ENCODE results near the gene PTPRH.
A peak's percentile ranks its signal among the peaks of the same experiment; 100 is the strongest.
"Not testable (repeated sequence)": the region's sequence is repeated elsewhere in the genome, so short reads cannot be mapped to it uniquely, and the experiment has no call there.

PTPRH gene

DNA sequence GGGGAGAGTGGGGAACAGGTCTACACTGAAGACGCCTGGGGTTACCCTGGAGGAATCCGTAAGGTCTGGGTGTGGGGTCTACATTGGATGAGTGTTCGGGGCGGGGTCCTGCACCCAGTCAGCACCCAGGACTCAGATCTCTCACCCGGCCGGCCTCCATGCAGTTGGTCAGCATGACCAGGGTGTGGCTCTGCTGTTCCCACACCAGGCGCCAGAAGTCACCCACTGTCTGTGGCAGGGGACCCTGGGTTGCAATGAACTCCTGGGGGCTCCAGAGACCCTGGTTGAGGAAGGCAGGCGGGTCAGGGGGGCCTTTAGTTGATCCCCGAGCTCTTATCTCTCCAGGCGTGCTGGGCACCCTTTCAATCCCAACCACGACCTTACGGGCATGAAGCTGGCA is 23.2 kb downstream of the PTPRH start:
- DNase-seq (ENCODE audit: low read depth) = no peak

DNA sequence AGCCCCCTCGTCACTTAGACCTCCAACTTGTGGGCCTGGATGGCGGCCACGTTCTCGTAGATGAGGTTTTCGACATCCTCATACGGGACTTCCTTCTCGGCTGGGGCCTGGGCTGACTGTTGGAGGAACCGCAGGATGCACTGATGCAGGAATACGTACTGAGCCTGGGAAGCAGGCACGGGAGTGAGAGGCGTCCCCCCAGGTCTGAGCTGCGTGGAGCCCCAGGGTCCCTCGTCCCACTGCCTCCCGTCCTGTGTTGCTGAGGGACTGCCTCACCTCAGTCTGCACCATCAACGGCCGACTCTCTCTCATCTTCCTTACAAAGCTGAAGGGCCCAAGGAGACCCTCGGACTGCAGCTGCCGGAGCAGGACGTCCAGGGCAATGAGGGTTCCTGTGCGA is 27.6 kb downstream of the PTPRH start:
- DNase-seq (ENCODE audit: low read depth) = no peak

DNA sequence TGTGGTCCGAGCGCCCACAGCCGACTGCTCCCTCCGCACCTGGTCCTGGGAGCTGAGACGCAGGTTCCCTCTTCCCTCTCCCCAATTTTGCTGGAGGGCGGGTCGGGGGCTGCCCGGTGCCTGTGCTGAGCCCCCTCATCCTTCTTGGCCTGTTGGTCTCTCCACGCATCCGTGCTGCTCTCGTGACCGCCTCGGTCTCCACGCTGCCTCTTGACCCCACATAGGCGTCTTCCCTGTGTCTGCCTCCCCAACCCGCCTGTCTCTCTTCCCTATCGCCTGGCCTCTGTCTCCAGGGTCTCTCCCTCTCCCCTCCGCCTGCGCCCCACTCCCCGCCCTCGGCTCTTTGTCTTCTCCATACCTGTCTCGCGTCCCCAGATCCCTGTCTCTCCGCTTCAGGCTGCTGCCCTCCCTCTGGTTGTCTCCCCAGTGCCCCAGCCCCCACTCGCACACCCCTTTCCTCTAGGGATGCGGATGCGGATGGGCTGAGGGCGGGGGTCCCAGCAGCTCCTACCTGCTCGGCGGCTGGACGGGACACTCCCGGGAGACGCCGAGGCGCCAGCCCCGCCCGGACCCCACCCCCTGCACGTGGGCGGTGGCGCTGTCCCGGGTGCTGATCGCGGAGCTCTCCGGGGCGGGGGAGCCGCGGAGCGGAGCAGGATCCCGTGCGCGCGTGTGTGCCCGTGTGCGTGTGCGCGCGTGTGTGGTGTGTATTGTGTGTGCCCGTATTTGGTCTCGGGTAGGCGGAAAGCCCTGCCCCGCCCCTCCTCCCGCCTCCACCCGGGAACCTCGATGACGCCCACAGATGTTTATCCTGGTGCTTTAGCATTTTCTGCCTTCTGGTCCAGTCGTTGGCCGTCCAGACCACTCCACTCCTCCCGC is 29.5 kb downstream of the PTPRH start, which contains the start of gene SYT5:
Gene SYT5, minus strand, starts transcription at position 684 of the 879 bp plus-strand sequence. CDS start 1,248 bp downstream, outside the sequence.
- DNase-seq (ENCODE audit: low read depth) = peak; percentile 55

DNA sequence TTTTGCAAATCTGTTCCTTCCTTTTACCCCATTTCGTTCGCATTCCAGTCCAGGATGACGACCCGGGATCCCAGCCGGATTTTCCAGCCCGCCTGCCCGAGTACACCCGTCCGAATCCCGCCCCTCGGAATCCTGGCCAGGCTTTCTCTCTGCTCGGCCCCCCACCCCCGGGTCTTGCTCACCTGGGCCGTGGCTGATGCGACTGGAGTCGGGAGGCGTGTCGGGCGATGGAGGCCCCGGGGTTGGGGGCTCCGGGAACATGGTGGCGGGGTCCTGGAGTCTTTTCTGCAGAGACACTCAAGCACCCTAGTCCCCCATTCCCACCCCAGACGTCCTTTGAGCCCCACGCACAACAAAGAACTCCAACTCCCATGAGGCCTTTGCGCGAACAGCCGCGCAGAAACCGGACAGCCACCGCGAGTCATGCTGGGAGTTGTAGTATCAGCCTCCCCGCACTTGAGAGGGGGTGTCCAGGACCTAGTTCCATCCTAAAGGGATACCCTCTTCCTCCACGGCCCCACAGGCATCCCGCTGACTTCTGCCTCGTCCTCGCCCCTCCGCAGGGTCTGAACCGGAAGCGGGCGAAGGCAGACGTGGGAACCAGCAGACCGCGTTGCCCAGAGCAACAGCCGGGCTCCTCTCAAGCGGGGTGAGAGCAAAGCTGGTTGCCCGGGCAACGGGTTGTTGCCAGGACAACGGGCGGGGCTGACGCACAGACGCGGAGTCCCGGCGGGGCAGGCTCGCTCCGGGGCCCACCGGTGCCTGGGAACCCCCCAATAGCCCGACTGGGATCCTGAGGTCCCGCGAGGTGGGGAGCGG is 30.3 kb downstream of the PTPRH start:
- peak; percentile 85 for DNase-seq (ENCODE audit: low read depth)

DNA sequence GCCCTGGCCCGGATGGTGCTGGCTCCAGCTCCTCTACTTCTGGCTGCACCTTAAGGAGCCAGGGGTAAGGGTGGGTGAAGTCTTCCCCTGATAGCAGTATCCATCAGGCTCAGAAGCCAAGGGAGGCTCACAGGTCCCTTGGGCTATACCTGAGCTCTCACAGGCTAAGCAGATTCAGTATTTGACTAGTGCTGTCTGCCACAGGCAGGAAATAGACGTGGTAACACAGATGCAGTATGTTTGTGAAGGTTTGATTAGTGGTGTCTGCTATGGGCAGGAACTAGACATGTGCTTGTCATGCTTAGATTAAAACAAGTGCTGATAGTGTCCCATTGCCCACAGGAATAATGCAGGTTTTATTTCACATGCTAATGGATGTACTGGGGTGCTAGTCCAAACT is 33.2 kb downstream of the PTPRH start:
- no peak for DNase-seq (ENCODE audit: low read depth)

DNA sequence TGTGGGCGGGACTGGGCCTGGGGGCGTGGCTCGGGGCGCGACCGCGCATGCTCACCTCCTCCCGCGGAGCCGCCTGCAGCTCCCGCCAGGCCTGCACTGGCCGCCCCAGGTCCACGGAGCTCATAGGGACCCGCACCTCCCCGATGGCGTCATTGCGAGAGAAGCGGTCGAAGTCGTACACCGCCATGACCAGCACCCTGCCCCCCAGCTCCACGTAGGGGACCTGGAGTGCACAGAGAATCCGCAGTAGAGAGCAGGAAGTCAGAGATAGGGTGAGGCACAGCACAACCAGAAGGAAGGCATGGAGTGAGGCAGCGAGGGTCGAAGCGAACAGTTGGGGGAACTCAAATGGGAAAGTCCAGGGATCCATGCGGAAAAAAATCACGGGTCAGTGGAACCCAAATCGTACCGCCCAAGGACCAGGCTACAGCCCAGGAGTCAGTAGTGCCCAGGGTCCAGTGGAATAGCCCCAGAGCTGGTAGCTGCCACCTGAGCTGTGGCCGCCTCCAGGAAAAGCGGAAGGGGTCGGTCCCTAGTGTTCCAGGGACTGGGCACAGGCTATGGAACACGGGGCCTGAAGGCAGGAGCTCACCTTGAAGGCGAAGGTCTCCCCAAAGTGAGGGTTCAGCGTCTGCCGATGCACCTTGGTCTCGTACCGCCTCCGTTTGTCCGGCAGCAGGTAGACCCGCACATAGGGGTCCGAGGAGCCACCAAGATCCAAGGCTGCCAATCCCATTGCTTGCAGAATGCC is 34.0 kb downstream of the PTPRH start:
- DNase-seq (ENCODE audit: low read depth) = no peak

DNA sequence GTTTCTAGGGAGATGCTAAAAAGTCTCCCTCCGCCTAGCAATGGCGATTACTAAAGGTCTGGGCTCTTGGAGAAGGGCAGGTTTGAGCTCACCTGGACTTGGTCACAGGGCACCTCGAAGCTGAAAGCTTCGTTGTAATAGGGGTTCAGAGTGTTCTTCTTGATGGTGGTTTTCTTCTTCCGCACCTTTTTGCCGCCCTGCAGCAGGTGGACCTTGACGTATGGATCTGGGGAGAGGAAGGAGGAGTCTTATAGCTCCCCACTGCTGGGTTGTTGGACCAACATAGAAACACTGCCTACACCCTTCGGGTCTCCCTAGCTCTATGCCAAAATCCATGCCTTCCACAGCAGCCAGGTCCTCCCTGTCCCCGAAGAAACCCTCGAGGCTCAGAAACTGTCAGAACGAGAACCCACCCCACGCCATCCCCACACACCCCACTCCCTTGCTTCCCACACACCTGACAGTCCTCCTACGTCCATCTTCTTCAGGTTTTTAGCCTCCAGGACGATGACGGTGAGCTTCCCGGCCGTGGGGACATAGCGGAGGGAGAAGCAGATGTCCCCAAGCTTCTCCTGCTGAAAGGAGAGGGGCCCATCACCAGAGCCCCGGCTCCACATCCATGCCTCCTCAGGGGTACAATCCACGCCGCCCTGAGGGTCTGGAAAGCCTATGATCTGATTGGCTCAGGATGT is 34.7 kb downstream of the PTPRH start:
- no peak for DNase-seq (ENCODE audit: low read depth)

DNA sequence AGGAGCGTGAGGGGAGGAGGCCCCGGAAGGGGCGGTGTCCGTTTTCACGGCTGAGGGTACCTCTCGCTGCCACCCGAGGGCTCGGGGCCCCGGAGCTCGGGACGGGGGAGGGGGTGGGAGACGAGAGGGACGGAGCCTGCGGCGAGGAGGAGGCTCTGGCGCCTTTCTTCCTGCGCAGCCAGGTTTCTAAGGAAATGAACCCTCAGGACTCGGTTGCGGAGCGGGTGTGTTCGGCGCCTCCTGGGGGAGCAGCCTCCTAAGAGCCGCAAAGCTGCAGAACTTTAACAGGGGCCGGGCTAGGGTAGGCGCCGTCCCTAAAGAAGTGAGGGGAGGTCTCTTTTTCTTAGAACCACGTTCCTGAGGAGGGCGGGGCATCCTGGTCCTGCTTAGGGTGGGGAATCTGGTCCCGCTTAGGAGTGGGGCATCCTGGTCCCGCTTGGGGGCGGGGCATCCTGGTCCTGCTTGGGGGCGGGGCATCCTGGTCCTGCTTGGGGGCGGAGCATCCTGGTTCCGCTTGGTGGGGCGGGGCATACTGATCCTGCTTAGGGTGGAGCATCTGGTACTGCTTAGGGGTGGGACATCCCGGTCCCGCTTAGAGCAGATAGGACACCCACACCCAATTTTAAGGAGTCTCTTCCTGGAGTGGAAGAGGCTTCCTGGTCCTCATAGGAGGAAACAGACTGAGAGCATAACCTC is 35.4 kb downstream of the PTPRH start:
- DNase-seq (ENCODE audit: low read depth) = peak; percentile 39

DNA sequence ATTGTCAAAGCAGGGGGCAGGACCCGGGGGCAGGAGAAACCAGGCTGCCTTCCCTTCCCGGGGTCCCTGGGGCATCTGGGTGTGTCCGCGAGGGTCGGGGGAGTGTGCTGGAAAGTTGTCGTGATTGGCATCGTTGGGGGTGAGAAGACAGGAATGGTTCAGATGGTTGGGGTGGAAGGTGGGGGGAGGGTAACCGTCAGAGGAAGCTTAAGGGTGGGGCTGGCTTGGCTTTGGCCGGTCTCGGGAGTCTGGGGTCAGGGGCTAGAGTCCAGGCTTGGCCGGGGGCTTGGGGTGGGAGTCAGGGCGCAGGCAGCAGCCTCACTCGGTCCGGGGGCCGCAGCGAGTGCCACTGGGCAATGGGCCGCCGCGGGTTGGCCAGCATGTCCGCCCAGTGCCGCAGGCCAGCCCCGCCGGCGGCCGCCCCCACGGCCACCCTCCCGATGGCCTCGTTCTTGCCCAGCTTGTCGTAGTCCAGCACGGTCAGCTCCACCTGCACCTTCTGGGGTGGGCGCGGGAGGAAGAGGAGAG is 36.1 kb downstream of the PTPRH start:
- DNase-seq (ENCODE audit: low read depth) = no peak

DNA sequence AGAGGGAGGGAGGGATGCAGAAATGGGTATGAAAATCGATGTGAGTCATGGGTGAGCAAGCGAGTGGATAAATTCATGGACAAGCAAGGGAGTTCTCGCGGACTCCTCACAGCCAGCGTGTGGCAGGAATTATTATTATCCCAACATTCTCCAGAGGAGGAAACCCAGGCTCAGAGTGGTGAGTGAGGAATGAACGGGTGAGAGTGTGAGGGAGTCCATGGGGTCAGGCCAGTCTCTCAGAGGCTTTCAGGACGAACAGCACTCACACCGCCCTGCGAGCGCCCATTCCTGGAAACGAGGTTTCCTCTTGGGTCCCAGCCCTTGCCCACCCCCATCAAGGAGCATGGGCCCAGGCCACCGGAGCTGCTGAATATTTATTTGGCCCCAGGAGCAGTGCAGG is 36.6 kb downstream of the PTPRH start:
- no peak for DNase-seq (ENCODE audit: low read depth)

DNA sequence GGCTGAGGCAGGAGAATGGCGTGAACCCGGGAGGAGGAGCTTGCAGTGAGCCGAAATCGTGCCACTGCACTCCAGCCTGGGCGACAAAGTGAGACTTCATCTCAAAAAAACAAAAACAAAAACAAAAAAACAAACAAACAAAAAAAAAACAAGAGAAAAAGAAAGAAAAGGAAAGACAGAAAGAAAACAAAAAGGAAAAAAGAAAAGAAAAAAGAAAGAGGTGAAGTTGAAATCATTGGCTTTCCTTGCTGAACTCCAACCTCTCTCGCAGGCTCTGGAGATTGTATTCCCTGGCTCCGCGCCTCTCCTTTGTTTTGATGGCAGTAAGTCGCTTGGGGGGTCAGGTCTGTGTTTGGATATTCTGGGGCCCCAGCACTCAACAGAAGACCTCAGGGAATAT is 37.0 kb downstream of the PTPRH start:
- not testable (repeated sequence) for DNase-seq (ENCODE audit: low read depth)

DNA sequence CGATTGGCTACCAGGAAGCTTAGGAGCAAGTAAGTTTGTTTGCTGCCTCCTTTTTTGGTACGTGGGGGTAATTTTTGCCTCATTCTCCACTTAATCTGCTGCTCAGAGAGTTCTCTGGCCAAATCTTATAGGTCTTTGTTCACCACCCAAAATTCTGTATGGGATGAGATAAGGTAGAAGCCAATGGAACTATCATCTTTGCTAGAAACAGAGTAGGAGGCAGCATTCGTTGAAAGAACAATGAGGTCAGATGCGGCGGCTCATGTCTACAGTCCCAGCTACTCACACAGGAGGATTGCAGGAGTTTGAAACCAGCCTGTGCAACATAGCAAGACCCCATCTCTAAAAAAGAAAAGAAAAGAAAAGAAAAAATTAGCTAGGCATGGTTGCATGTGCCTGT is 37.9 kb downstream of the PTPRH start:
- no peak for DNase-seq (ENCODE audit: low read depth)

DNA sequence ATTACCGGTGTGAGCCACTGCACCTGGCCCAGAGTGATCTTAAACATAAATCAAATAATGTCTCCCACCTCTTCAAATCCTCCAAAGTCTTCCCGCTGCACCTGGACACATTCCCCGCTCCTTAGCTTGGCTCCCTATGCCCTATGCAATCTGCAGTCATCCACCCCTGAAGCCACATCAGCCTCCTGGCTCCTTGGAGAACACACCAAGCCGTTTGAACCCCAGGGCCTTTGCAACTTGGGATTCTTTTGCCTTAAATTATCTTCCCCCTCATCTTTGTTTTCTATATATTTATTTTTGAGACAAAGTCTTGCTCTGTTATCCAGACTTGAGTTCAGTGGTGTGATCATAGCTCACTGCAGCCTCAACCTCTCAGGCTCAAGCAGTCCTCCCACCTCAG is 40.2 kb downstream of the PTPRH start:
- DNase-seq (ENCODE audit: low read depth) = no peak

DNA sequence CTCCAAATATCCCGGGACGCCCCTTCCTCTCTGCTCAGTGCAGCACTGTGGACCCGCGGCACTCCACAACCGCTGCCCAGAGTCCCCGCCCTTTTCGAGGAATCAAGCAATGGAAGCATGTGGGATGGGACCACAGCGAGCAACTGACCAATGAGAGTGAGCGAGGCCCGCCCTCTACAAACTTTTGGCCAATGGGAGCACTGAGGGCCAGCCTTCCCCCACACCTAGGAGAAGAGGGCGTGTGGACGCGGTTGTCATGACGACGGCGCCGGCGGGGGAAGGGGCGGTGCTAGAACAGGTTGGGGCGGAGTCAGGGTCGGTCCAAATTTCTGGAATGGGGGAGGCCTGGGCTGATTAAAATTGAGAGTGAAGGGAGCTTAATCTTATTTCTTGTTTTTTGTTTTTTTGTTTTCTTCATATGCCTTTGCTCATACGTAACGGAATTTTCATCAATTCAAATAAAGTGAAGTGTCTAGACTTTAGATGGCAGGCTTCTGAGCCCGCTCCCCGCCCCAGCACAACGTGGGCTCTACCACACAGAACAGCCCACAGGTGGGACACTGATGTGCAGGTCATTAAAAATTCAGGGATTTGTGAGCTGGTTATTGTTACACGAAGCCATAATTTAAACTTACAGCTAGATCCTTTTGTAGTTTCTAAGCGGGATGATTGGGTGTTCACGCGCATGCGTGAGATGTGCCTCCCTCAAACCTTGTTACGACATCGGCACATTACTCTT is 42.6 kb downstream of the PTPRH start, which contains the start of gene DNAAF3:
Gene DNAAF3, minus strand, starts transcription at position 84 of the 739 bp plus-strand sequence. CDS start 200 bp downstream, outside the sequence.
- peak; percentile 64 for DNase-seq (ENCODE audit: low read depth)

DNA sequence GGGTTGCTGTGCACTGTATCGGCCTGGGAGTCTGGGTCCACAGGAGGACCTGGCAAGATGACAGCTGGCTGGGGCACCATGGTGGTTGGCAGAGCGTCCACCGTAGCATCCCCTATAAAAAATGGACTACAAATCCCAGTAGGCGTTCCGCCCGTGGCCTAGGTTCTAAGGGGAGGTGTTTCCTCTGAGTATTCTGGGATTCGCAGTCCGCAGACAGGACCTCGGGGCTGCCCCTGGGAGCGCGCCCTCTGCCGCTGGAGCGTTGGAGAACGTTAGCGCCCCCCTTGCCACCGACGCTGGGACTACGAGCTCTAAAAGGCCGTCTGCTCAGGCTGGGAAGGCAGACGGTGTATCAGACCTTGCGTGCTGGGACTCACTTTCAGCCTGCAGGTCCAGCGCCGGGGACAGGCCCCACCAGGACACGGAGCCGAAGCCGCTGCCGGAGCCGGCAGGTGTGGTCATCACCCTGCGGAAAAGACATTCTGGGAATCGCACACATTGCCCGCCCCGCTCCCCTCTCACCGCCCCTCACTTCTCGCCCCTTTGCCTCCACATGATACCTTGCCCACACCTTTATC is 43.3 kb downstream of the PTPRH start:
- peak; percentile 30 for DNase-seq (ENCODE audit: low read depth)

DNA sequence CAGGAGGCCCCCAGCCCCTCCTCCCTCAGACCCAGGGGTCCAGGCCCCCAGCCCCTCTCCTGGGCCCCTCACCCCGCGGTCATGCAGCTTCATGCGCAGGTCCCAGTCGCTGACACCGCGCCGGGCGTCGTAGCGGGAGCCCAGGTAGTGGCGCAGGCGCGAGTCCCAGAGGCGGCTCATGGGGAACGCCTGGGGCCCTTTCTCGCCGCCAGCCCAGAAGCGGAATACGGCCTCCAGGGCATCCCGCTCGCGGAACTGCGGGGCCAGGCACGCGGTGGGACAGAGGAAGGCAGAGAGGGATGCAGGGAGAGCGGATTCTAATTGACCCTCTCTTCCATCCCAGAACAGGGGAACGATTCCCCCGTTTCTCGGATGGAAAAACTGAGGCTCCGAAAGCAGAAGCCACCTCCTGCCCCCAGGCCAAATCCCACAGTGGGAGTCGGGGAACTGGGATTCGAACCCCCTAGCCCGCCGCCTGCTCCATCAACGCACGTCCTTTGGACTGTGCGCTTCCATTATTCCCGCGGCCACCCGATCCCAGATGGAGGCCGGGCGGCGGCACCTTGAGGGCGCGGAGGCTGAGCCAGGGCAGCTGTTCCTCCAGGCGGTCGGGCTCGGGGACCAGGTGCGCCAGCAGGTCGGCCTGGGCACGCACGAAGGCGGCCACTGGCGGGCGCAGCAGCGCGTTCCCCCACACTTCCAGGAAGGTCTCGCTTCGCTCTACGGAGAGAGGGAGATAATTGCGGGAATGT is 47.6 kb downstream of the PTPRH start:
- no peak for DNase-seq (ENCODE audit: low read depth)

DNA sequence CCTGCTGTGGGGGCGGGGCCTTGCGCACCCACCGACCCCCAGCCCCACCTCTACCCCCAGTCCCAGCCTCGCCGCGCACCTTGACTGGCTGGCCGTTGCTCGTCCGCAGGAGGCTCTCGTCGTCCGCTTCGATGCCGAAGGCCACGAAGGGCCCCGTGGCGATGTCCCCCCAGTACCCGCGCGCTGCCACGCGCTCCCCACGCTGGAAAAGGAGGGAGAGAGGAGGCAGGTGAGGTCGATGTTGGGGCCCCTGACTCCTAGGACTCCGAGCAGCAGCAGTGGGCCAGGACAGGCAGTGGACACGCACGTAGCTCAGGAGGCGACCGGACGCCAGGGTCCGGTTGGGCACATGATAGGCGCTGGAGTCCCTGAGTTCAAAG is 48.3 kb downstream of the PTPRH start:
- DNase-seq (ENCODE audit: low read depth) = no peak

DNA sequence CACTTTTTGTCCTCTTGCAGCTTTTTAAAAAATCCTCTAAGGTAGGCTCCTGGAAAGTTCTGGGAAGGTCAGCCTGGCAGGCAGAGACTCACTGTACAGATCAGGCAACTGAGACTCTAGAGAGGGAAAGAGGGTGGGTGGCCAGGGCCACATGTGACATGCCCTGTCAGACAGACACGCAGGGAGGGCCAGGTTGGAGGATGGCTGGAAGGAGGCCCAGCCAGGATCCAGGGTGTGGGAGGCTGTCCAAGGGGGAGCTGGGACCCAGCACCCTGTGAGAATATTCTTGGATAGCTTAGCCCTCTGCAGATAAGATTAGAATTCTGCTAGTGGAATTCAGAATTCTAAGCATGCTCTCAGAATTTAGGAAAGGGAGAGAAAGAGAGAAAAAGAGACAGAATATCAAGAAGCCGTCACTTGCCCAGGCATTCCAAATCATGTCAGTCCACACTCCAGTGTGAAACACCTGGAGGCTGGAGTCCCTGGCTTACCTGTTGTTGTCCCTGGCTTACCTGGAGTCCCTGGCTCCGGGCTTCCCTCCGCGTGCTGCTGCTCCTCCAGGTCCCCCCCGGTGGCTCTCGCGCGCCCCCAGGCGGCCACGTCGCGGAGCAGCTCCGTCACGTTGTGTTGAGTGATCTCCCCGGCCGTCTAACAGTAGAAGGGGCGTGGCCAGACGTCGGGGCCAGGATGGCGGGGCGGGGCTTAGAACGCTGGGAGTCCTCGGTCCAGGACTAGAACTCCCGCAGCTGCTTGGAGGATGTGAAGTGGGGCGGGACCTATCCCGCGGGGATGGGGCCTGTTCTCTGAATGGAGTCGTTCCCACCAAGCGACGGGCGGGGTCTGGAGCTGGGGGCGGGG is 48.9 kb downstream of the PTPRH start:
- DNase-seq (ENCODE audit: low read depth) = peak; percentile 85

Measured in activated T-cell treated with anti-CD3 and anti-CD28 coated beads for 24 hours (primary cell).